HG03175 (cell line): Measurements from ENCODE around the gene SMPD3.
"Not testable (repeated sequence)": the region's sequence is repeated elsewhere in the genome, so short reads cannot be mapped to it uniquely, and the experiment has no call there.

Experiments
- ATAC-seq: cut with Tn5 transposase; IDR thresholded peaks from one replicate; pipeline ENCODE4 v1.9.1; 2021; ENCODE audit warnings: mild to moderate bottlenecking, moderate library complexity; ENCODE audit not compliant: unreplicated experiment

SMPD3 gene

GRCh38 chr16:68448360-68448970 is at the start of gene SMPD3:
Gene SMPD3, minus strand, starts transcription at chr16:68448508. Its CDS starts 76,327 bp downstream, at chr16:68372181.
- peak; percentile 96 for ATAC-seq

GRCh38 chr16:68496689-68497088 is 48.4 kb upstream of the SMPD3 start:
- ATAC-seq: no peak

GRCh38 chr16:68494261-68494660 is 46.0 kb upstream of the SMPD3 start:
- not testable (repeated sequence) for ATAC-seq

GRCh38 chr16:68493412-68494070 is 45.2 kb upstream of the SMPD3 start:
- no peak for ATAC-seq

GRCh38 chr16:68492543-68493411 is 44.5 kb upstream of the SMPD3 start:
- ATAC-seq: no peak

GRCh38 chr16:68492151-68492542 is 43.8 kb upstream of the SMPD3 start:
- no peak for ATAC-seq

- no peak for ATAC-seq
These were observed 43.3 kb upstream of the SMPD3 start for GRCh38 chr16:68491576-68491950.

GRCh38 chr16:68490829-68491575 is 42.7 kb upstream of the SMPD3 start:
- ATAC-seq: no peak

GRCh38 chr16:68490358-68490757 is 42.0 kb upstream of the SMPD3 start:
- ATAC-seq: no peak

GRCh38 chr16:68488554-68488953 is 40.2 kb upstream of the SMPD3 start:
- no peak for ATAC-seq

- ATAC-seq: no peak
These were observed 39.4 kb upstream of the SMPD3 start for GRCh38 chr16:68487669-68488068.

- no peak for ATAC-seq
These were observed 38.9 kb upstream of the SMPD3 start for GRCh38 chr16:68487203-68487514.

GRCh38 chr16:68486502-68487202 is 38.3 kb upstream of the SMPD3 start:
- no peak for ATAC-seq

- no peak for ATAC-seq
These were observed 33.3 kb upstream of the SMPD3 start for GRCh38 chr16:68481636-68482035.

GRCh38 chr16:68480084-68480995 is 32.0 kb upstream of the SMPD3 start:
- ATAC-seq: no peak

- ATAC-seq: no peak
These were observed 31.0 kb upstream of the SMPD3 start for GRCh38 chr16:68479271-68479670.

- ATAC-seq: no peak
These were observed 30.4 kb upstream of the SMPD3 start for GRCh38 chr16:68478526-68479250.

- ATAC-seq: no peak
These were observed 26.8 kb upstream of the SMPD3 start for GRCh38 chr16:68475071-68475470.
